Activated CD8-positive, alpha-beta memory T cell treated with anti-CD3 and anti-CD28 coated beads for 48 hours (primary cell): ENCODE data around the gene SATB2.
A peak's percentile ranks its signal among the peaks of the same experiment; 100 is the strongest.

Experiments used
- DNase-seq, 3 experiments: peaks; one replicate each; pipeline ENCODE4 v3.0.0-alpha.2; 2020; ENCODE audit warnings: low read depth in 2 of 3, low spot score in 2 of 3

Gene SATB2

DNA sequence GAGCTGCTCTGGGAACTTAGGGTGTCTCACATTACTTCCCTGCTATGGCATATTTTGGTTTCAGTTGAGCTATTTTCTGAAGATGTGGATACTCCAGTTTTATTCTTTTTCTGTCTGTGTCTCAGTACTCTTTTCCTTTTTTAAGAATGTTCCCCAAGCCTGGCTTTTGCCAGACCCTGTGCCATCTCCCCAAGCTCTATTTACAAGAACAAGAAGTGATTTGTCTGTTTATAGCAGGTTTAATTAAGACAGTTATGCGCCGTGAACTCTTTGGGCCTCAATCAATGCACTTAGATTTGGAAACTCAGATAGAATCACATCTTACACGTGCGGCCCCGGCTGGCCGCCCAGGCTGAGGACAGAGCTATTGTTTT, 8.9 kb upstream of the SATB2 start:
- DNase-seq: no peak

DNA sequence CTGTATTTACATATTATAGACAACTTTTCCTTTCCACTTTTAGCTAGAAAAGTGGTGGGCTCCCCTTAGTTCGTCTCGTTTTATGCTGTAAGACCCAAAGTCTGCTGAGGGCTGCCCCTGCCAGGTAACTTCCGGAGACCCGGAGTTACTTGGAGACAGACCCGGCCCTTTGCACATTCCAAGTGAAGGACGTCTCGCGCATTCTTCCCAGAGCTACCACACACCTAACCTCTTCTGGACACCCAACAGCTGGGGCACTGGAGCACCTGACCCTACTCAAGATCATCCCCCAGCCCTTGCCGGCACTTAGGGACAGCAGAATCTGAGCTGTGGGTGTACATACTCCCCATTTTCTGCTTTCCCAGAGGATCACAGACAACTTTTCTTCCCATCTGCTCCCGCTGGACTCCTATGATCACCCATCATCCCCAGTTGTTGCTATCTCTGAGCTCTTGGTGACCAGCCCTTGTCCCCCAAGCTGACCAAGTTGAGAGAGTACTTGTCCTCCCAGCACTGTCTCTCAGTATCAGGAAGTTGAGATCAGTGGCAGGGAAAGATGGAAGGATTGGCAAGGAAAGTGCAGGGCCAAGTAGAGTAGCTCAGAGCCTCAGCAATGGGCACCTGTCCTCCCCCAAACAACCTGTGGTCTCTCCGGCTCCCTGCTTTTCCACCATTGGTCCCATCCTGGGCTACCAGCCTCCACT, 8.4 kb upstream of the SATB2 start:
- DNase-seq: no peak

DNA sequence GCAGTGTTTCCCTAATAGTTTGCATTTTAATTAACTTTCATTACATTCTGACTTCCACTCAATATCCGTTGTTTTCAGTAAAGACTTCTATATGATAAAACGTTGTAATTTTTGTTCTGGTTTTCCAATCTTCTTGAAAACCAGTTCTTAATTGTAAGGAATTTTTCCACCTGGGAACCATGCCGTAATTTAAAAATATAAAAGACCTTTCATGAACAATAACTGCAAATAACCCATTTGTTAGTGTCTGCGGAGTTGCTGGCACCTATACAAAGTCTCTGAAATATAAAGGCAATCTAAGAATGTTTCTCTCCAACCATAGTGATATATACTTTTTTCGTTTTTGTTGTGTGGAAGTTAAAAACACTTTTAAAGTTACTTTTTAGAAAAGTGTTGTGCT, 7.7 kb upstream of the SATB2 start:
- DNase-seq: no peak

DNA sequence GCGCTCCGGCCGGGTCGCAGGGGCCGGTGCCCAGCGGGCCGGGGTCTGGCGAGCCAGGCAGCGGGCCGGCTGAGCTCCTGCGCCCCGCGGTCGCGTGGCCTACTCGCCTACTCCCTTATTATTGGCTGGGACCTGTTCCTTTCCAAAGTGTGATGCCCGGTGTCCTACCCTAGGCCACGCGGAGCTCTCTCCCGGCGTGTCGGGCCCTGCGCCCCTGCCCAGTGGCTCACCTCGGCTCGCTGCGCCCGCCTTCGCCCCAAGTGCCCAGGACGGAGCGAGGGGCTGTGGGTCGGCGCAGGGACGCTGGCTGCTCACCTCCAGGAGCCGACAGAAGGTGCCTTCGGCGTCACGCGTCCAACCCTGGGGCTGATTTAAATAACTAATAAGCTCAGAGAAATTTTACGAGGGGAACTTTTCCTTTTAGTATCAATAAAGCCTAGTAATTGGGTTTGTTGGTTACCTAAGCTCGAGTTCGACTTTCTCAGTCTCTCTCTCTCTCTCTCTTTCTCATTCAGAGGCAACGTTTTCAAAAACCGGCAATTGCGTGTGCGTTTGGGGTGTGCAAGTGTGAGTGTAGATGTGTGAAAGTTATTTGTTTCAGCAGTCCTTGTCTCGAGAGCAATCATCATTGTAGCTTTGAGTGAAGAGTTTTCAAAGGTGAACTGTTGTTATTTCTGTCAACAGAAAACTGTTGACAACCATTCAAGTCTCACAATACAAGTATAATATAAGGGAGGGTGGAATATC, 7.0 kb upstream of the SATB2 start:
- DNase-seq: no peak

DNA sequence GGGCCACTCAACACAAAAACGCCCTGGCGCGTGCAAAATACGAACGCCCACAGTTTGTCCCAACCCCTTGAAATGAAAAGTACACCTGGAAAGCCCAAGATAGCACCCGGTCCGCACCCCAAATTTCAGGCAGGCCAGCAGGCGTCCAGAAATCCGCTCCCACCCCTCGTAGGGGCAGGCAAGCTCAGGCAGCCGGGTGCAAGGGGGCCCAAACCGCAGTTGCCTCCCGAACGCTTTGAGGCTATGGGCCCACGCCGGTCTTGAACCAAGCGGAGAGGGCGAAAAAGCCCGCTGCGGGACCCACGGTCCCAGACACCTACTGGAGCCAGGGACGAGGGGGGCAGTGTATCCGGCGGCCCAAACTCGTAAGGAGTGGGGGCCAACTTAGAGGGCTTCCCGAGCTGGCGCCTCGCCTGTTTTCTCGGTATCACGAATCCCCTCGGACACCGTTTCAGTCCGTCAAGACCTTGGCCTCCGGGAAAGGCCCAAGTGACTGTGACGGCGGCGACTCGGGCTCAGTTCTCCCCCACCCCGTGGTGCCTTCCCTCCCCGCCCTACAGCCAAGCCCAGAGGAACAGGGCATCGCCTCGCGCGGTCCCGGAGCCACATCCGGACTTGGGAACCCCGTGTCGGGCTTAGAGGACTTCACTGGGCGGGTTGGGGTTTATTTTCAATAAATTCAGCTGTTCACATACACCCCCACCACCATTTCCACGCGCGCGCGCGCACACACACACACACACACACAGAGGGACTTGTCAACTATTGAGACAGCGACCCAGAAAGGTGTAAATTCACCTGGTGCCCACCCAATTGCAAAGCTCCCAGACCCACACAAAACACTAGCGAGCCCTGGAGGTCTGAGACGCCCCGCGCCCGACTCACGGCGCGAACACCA, 6.2 kb upstream of the SATB2 start:
- DNase-seq: no peak

DNA sequence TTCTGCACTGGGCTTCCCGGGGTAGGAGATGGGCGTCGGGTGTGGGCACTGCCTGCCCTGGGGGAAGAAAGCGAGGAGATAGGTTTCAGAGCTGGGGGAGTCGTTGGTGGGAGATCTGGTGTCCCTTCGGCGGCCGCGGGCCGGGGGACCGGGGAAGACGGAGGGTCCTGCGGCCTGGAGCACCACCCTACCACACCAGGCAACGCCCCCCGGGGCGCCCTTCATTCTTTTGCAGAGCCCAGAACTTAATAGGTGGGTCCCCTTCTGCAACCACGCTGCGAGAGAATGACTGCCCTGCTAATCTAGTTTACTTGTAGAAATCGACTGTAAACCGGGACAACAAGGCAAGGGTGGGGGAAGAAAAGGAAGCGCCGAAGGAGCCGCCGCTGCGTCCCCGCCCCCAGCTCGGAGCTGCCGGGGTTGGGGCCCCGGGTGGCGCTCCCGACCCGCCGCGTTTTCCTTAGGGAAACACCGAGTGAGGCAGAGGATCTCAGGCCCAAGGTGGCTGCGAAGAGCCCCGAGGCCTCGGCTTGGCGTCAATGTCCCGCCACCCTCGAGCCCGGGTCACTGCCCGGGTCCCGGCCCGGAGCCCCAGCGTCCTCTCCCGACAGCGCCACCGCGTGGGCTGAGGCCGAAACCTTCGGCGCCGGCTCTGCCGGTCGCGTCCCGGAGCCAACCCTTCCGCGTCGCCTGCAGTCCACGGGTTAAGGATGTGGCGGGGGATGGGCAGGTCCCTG, 5.4 kb upstream of the SATB2 start:
- peak in 2 of 3 experiments; percentile 31 to 52 for DNase-seq

DNA sequence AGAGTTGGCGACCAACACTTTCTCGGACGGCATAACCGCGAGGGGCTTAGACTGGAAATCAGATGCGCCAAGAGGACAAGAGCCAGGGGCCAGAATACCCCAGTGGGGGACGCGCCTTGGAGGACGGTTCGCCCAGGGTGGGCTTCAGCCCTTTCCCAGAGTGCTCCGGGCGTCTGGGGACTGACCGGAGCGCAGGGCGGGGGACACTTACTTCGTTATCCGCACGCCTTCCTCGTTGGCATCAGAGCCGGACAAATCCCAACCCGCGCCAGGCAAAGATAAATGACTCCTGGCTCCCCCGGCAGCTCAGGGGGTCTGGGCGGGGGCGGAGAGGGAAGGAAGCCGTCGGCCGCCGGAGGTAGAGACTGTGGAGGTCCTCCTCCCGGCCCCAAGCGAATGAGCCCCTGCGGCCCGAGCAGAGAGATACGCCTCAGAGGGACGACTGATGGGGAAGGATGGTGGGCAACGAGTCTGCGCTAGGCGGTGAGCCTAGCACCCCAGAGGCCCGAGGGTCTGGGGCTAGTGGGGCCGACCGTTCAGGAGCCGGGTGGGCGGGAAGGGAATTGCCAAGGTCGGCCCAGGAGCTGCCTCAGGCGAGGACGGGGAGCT, 4.7 kb upstream of the SATB2 start:
- DNase-seq: no peak

DNA sequence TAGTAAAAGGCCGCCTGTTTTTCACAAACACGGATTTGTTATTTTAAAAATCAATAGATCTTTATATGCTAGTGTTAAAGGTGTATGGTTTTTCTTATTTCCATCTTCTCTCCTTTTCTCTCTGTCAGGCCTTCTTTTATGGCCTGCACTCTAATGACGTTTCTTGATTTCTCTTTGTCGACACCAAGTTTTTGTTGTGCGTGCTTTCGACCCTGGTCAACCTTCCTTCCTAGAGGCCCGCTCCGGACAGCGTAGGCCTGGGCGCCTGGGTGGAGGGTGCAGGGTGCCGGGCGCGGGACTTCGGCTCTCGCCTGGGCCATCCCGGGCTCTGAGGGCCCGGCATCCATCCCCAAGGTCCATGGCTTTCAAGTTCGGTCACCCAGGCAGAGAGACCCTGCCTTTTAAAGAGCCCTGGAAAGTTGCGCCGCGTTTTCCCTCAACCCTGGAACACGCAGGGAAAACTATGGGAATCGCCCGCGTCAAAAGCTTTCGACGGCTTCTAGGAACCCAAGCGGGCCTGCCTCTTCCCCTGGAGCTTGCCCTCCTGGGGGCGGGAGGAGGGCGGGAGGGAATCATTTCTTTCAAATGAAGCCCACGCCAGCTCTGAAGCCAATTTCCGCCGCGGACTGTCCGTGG, 4.1 kb upstream of the SATB2 start:
- DNase-seq: no peak

DNA sequence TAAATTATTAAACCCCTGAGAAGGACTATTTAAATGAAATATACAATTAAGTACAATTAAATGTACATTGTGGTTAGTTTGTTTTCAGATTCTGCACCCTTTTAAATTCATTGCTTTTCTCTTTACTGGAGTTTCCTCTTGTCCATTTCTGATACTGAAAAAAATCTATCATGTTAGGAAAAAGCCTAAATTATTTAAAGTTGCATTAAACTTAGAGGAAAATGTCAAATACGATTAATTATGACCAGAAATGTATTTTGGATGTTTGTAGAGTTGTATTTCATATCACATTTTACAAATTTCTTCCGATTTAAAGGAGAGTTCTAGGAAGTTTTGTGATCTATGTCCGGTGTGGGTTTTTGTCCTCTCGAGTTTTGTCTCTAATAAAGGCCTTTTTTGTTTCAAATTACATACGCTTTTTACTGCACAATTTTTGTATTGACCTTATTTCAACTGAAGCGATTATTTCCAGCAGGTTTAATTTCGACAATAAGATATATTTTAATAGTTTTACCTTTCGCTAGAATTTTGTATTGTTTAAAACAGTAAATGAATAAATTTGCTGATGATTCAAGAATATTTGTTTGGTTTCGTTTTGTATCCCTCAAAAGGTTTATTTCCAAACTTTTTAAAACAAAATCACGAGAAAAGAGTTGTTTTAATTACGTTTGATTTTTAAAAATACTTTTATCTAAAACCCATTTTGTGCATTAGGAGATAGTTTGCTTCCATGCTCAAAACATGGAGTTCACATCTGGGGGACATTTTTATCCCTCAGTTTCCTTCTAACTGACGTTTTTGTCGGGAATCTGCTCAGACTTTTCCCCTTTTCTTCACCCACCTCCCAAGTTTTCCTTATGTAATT, 3.3 kb upstream of the SATB2 start:
- no peak for DNase-seq

DNA sequence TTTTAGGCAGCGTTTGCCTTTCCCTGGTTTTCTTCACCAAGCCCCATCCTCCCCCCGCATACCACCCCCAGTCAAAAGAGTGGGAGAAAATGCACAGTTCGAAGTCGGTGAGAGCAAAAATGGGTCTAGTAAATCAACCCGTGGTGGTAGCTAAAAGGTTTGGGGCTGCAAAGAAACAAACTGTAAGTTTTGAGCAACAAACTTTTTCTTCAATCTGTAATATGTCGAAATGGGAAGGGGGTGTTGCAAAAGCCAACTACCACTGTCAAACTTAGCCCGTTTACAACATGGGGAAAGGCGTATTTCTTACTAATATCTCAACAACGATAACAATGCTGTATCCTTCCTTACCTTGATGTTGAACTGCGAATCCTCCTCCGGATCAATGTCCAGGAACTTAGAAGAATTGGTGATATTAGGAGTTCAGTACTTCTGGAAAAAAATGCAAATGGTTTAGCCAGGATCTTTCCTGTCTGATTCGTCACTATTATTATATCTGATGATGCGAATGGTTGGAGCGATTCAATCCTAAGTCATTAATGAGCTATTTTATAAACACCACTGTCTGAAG, 2.4 kb upstream of the SATB2 start:
- DNase-seq: no peak

DNA sequence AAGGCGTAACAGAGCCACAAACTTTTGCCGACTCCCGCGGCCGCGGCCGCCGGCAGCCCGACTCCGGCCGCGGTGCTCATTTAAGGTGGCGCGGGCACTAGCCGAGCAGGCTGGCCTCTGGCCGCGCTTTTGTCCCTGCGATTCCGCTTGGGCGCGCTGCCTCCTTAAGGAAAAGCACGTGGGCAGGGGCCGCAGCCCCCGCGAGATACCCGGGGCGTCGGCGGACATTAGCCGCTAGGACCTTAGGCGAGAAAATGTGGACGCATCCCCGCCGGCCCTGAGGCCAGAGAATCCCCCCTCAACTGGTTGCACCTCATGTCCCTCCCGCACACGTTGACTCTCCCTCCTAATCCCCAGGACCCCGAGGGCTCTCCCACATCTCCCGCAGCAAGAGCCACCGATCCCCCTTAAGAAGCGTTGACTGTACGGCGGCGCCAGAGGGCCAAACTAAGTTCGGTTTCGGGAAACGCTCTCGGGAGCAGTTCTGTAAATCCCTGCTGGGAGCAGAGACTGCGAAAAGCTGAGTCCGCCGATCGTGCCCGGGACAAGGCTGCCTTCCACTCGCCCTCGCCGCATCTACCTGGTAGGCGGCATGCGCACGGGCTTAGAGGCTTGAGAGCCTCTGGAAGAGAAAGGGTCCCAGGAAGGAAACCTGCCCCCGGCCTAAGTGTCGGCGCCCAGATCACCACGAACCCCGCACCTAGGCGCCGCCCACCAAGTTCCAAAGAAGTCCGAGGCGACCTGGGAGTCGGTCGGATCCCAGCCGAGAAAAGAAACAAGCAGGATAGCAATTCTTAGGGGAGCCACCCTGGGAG, 1.8 kb upstream of the SATB2 start:
- DNase-seq: peak in 1 of 3 experiments; percentile 33

DNA sequence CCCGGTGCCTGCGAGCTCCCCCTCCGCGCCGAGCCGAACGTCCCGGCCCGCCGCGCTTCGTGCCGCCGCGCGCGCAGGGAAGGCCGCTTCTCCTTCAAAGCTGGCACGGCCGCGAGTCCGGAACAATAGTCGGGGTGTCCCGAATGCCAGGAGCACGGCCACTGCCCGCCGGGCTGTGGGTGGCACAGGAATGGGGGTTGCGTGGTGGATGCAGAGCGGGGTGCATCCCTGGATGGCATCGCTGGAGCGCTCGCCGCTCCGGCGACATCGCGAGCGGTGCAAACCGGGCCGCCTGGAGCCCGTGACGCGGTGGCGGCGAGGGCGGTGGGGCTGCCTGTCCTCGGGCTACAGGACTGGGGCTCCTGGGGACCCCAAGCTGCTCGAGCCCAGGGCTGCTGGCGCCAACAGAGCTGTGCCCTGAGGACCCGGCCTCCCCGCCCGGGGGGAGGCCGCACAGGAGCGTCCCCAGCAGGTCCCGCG, 1.1 kb upstream of the SATB2 start:
- DNase-seq: peak in 1 of 3 experiments; percentile 18

DNA sequence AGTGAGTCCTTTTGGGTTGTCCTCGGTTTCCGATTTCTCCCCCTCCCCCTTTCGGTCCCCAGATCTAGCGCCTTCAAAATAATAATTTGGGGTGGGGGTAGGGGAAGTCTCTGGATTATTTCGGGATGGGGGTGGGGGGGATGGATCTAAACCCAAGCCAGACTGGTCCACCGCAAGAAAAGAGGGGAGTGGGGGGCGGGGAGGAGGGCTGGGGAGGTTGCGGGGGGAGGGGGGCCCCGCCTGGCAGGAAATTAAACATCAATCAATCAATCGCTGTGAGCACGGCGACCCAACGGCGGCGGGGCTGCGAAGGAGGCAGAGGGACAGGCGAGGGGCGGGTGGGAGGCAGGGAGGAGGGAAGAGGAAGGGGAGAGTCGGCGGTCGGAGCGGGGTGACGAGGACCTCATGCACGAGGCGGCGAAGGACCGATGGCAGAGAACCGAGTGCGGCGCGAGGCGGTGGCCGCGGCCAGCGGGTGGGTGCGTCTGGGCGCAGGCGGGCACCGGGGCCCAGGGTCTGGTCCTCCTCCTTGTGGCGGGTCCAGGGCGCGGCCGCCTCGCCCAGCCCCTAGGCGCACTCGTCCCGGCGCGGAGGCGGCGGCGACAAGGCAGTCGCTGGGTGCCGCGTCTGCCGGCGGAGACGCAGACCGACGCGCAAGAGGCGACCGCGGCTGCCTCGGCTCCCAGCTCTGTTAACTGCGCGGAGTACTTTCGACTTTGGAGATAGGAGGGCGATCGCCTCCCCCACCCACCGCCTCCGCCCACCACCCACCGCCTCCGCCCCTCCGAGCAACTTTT, 468 bp upstream of the SATB2 start:
- DNase-seq: peak in 1 of 3 experiments; percentile 5

DNA sequence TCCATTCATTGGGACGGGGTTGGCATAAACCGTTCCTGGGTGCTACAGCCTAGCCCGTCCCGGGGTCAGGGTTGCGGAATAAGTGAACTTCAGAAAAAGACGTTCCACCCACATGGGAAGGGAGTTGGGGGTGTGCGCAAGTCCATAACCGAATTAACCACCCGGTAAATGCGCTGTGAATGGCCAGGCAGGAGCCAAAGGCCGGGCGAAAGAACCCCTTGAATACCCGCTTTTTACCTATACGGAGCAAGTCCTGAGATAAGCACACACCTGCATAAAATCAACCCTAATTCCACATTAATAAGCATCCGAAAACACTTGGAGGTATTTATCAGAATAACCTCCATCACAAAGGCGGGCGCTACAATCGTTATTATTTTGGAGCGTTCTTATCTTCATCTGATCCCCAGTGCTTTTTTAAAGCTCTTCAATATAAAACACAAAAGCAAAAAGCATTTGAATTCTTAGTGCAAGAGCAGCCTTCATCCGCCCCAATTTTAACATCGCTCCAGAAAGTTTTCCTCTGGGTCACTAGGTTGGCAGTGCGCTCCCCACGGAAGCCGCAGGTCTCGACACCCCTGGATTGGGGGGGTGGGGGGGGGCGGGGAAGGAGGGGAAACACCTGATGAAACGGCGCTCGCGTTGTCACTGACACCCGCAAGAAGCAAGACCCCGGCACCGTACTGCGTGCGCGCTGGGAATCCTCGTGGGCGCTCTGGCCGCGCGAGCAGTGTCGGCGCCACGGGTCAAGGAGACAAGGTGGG, 1.2 kb downstream of the SATB2 start:
- no peak for DNase-seq

DNA sequence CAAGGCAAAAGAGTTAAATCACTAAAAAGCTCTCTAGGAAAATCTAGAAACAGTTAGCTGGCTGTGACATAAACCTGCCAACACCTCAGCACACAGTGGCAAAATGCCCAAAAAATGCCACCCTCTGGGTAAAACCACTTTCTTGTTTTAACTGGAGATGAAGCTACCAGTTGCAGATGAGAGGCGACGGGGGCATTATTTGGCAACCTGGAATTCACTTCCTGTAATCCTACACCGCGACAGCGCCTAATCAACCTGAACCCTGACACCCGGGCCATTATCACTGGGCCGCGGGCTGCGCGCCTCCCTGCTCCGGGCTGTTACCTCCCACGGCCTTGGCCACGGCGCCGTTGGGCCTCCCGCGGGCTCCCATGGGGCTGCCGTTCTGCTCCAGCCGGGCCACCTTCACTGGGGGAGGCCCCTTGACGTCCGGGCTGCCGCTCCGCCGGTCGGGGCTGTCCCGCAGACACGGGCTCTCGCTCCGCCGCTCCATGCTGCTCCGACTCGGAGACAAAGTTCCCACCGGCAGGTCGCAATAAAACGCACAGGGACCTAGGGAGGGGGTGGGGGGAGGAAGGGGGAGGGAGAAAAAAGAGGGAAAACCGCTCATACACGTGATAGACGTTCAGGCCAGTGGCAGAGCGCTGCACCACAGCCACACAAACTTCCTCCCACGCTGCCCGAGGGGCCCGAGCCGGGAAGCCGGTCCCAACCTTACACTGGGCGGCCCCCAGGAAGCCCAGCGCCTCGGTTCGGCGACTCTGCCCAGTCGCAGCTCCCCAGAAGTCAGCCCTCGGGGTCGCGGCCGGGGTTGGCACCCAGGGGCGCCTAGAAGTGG, 2.0 kb downstream of the SATB2 start:
- no peak for DNase-seq

DNA sequence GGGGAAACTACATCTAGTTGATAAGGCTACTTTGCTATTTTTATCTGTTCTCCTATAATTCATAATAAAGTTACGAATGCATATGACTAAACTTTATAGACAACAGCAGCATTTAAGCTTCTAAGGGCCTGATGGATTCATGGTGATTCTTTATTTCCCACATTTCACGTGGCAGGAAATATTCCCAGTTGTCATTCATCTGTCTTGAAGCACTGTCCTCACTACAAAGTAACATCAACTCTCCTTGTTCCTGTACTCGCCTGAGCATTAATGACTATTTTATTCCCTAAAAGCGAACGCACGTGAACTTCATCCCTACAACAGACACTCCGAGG, 2.6 kb downstream of the SATB2 start:
- no peak for DNase-seq
